ENCODE data around the gene TTLL10.

DNA sequence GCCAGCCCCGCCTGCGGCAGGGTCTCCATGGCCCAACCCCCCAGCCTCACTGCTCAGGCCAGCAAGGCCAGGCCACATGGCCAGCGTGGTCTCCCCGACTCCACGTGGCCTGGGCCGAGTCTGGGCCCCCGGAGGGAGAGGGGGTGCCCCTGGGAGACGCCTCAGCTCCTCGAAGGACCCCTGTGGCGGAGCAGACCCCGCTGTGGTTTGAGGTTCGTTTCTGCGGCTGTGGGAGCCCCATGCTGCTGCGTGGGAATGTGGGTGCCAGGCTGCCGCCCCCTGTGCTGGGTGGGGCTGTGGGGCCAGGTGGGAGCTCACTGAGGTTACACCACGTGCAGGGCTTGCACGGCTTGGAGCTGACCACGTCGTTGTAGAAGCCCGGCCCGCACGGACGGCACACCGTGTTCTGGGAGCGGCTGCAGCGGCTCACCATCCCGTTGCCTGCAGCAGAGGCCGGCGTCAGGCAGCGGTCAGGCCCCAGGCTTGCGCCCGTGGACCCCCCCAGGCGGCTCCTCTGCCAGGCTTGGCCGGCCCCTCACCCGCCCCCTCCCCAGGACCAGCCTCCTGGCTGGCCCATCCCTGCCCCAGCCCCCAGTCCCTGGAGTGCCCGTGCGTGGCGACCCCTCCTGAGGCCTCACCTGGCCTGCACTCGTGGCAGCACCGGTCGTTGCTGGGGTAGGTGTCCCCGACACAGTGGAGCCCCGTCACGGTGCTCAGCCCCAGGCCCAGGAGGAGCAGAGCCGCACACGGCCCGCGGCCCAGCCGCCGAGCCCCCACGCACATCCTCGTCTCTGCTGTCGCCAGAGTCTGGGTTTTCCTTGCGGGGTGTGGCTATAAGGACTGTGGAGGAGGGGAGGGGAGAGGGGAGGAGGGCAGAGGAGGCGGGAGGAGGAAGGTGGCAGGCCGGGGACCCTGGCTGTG lies 39.9 kb downstream of the TTLL10 start, which contains the start of gene TNFRSF4:
- TF ChIP-seq POLR2A (IDR thresholded peaks at IDR 0.05; ENCODE audit: low read length) (no peak), GATA1 (IDR thresholded peaks at IDR 0.05; ENCODE audit: low read depth, low read length) (no peak)
